Neural progenitor cell (in vitro differentiated cells): ENCODE measurements around the gene SYT4. TPM values are rescaled to one million over a fixed set of nuclear protein-coding genes. Genes with fewer than 3 reads are reported as not detected.

Experiments
- DNase-seq: peaks from one replicate; pipeline ENCODE4 v3.0.0-alpha.2; 2016; ENCODE audit warnings: low spot score
- H2AFZ ChIP-seq: fragments of 200-600 bp; sonication (generic); replicated peaks from 2 replicates; pipeline ENCODE4 v1.6.1; 2016; ENCODE audit warnings: antibody characterized with exemption
- H3F3A ChIP-seq: fragments of 200-600 bp; sonication (generic); 2 replicates; pipeline ENCODE4 v1.6.1; 2016; ENCODE audit warnings: antibody characterized with exemption, low read depth
- H3K27ac ChIP-seq: fragments of 200-600 bp; sonication (generic); 2 replicates; pipeline ENCODE4 v1.5.1; 2016; ENCODE audit warnings: mild to moderate bottlenecking
- H3K27me3 ChIP-seq: fragments of 200-600 bp; sonication (generic); 2 replicates; pipeline ENCODE4 v1.6.1; 2016; ENCODE audit warnings: mild to moderate bottlenecking, moderate library complexity
- H3K36me3 ChIP-seq: fragments of 200-600 bp; sonication (generic); 2 replicates; pipeline ENCODE4 v1.5.1; 2016
- H3K4me1 ChIP-seq: fragments of 200-600 bp; sonication (generic); 2 replicates; pipeline ENCODE4 v1.6.1; 2016; ENCODE audit warnings: mixed run types
- H3K4me2 ChIP-seq: fragments of 200-600 bp; sonication (generic); 2 replicates; pipeline ENCODE4 v1.6.1; 2016
- H3K4me3 ChIP-seq: fragments of 200-600 bp; sonication (generic); 2 replicates; pipeline ENCODE4 v1.5.1; 2016
- H3K79me2 ChIP-seq: fragments of 200-600 bp; sonication (generic); 2 replicates; pipeline ENCODE4 v1.6.1; 2016; ENCODE audit warnings: low read depth
- H3K9ac ChIP-seq: fragments of 200-600 bp; sonication (generic); 2 replicates; pipeline ENCODE4 v1.6.1; 2016
- H3K9me3 ChIP-seq: fragments of 200-600 bp; sonication (generic); 2 replicates; pipeline ENCODE4 v1.5.1; 2016; ENCODE audit warnings: low read depth
- H4K20me1 ChIP-seq: fragments of 200-600 bp; sonication (generic); 2 replicates; pipeline ENCODE4 v1.6.1; 2016; ENCODE audit warnings: low read depth
- H3K27ac Mint-ChIP-seq: 3 replicates; pipeline ENCODE4 v1.8.0; 2021; ENCODE audit warnings: mixed read lengths
- H3K27me3 Mint-ChIP-seq: 2 replicates; pipeline ENCODE4 v1.8.0; 2022; ENCODE audit warnings: low read depth, mild to moderate bottlenecking, inconsistent platforms, moderate library complexity, mixed read lengths; ENCODE audit not compliant: insufficient read depth
- H3K36me3 Mint-ChIP-seq: 3 replicates; pipeline ENCODE4 v1.8.0; 2021; ENCODE audit warnings: mixed read lengths
- H3K4me1 Mint-ChIP-seq: 3 replicates; pipeline ENCODE4 v1.8.0; 2021; ENCODE audit warnings: mixed read lengths
- H3K4me3 Mint-ChIP-seq: 3 replicates; pipeline ENCODE4 v1.8.0; 2021; ENCODE audit warnings: mild to moderate bottlenecking, moderate library complexity, mixed read lengths
- H3K9me3 Mint-ChIP-seq: 3 replicates; pipeline ENCODE4 v1.8.0; 2020; ENCODE audit warnings: mixed read lengths
- EZH2 ChIP-seq: fragments of 200-600 bp; sonication (generic); IDR thresholded peaks from 2 replicates; pipeline ENCODE4 v1.6.1; 2017; ENCODE audit warnings: antibody characterized with exemption, mild to moderate bottlenecking, moderate library complexity
- EZH2phosphoT487 ChIP-seq: fragments of 200-600 bp; sonication (generic); IDR thresholded peaks from 2 replicates; pipeline ENCODE4 v1.6.1; 2017; ENCODE audit warnings: antibody characterized with exemption
- total RNA-seq: library from RNA; depleted of rRNA; stranded (reverse); fragments of >200 nt; gene quantifications from 2 replicates; pipeline ENCODE4 v1.2.3, GENCODE V29; 2015; ENCODE audit warnings: low replicate concordance
- TF ChIP-seq, protein P1 (sequence below): fragments of 200-600 bp; sonication (generic); IDR thresholded peaks from 2 replicates; pipeline ENCODE4 v1.5.1; 2017; ENCODE audit warnings: antibody characterized with exemption, mild to moderate bottlenecking

The SYT4 gene
- 0.02 and 0.06 TPM in 2 replicates for total RNA-seq

DNA sequence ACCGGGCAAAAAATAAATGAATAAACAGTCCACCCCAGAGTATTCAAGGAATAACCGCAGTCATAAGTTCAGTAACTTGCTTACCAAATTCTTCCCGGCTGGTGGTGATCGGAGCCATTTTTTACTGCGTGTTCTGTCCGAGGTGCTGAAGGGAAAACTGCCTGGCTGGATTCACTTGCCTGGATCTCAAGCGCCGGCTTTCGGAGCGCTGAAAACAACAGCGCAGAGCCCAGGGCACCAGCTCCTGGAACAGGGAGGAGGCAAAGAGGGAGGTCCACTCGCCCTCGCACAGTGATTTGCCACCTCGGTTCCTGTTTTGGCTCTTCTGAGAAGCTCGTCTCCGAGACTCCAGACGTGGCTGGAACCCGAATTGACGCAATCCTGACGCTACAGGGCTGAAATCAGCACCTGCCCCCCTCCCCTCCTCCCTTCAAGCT, at the start of gene SYT4:
Gene SYT4 (minus strand): TSS at position 327 of the 437 bp plus-strand sequence. CDS start 209 bp downstream, at position 118.
- H4K20me1 ChIP-seq: no peaks in the 10 kb centered on the region
- H3K4me3 Mint-ChIP-seq: peak within 1 kb of the TSS; percentile 78
- H3K79me2 ChIP-seq: no peaks in the 10 kb centered on the region
- H3K4me1 Mint-ChIP-seq: peaks cover 30% of the 10 kb centered on the region
- H3K4me1 ChIP-seq: no peaks in the 10 kb centered on the region
- DNase-seq: peak; percentile 88
- no peaks in the 10 kb centered on the region for H3K27me3 ChIP-seq
- no peak within 1 kb of the TSS for H3K9ac ChIP-seq
- H3K36me3 Mint-ChIP-seq: no peaks in the 10 kb centered on the region
- no peaks in the 10 kb centered on the region for H3K9me3 ChIP-seq
- H3K9me3 Mint-ChIP-seq: no peaks in the 10 kb centered on the region
- H3K4me3 ChIP-seq: peak within 1 kb of the TSS; percentile 34
- peaks cover 4% of the 10 kb centered on the region for H3K27me3 Mint-ChIP-seq
- no peak within 1 kb of the TSS for H2AFZ ChIP-seq
- no peaks in the 10 kb centered on the region for H3K36me3 ChIP-seq
- TF ChIP-seq EZH2: peak; percentile 37
- TF ChIP-seq, protein P1, sequence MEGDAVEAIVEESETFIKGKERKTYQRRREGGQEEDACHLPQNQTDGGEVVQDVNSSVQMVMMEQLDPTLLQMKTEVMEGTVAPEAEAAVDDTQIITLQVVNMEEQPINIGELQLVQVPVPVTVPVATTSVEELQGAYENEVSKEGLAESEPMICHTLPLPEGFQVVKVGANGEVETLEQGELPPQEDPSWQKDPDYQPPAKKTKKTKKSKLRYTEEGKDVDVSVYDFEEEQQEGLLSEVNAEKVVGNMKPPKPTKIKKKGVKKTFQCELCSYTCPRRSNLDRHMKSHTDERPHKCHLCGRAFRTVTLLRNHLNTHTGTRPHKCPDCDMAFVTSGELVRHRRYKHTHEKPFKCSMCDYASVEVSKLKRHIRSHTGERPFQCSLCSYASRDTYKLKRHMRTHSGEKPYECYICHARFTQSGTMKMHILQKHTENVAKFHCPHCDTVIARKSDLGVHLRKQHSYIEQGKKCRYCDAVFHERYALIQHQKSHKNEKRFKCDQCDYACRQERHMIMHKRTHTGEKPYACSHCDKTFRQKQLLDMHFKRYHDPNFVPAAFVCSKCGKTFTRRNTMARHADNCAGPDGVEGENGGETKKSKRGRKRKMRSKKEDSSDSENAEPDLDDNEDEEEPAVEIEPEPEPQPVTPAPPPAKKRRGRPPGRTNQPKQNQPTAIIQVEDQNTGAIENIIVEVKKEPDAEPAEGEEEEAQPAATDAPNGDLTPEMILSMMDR: no peak
- no peak within 1 kb of the TSS for H3K27ac Mint-ChIP-seq
- peak within 1 kb of the TSS; percentile 73 for H3K4me2 ChIP-seq
- no peaks in the 10 kb centered on the region for H3F3A ChIP-seq
- no peak within 1 kb of the TSS for H3K27ac ChIP-seq

DNA sequence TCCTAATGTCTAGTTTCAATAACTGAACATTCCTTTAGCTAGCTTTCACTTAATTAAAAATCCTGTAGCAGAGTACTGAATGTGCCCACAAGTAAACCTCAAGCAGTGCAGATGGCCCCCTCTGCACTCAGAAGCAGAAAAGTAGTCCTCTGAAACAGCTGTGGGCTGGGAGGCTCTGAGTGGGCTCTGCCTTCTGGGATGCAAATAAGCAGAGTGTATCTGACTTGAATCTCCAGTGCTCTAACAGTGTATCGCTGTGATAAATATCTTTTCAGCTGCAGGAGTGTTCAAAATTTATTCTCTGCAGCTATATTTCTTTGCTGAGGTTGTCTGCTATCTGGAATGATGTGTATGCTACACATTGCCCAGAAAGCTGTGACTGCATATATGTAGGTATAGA, 44.8 kb upstream of the SYT4 start:
- no peaks in the 10 kb centered on the region for H3K36me3 ChIP-seq
- H3K4me1 Mint-ChIP-seq: no peaks in the 10 kb centered on the region
- H3K4me1 ChIP-seq: no peaks in the 10 kb centered on the region
- no peak overlapping the region for H3K4me3 ChIP-seq
- H3K9ac ChIP-seq: no peak overlapping the region
- no peaks in the 10 kb centered on the region for H3K27me3 ChIP-seq
- no peak overlapping the region for H3K4me3 Mint-ChIP-seq
- no peaks in the 10 kb centered on the region for H3K9me3 Mint-ChIP-seq
- no peaks in the 10 kb centered on the region for H3K79me2 ChIP-seq
- H3K27me3 Mint-ChIP-seq: no peaks in the 10 kb centered on the region
- H3K27ac Mint-ChIP-seq: no peak overlapping the region
- DNase-seq: no peak
- H4K20me1 ChIP-seq: no peaks in the 10 kb centered on the region
- H3K27ac ChIP-seq: no peak overlapping the region
- H3K36me3 Mint-ChIP-seq: no peaks in the 10 kb centered on the region
- no peak for TF ChIP-seq EZH2phosphoT487
- TF ChIP-seq, protein P1: no peak
- TF ChIP-seq EZH2: no peak
- H2AFZ ChIP-seq: no peak overlapping the region
- no peaks in the 10 kb centered on the region for H3K9me3 ChIP-seq
- H3K4me2 ChIP-seq: no peak overlapping the region
- no peaks in the 10 kb centered on the region for H3F3A ChIP-seq

GRCh38 chr18:43314941-43315340, 37.7 kb upstream of the SYT4 start:
- Histone ChIP-seq H3F3A (no peaks in the 10 kb centered on the region), H3K4me1 (no peaks in the 10 kb centered on the region), H3K27me3 (no peaks in the 10 kb centered on the region), H3K9me3 (no peaks in the 10 kb centered on the region), H3K27ac (no peak overlapping the region), H4K20me1 (no peaks in the 10 kb centered on the region), H3K4me3 (no peak overlapping the region), H2AFZ (no peak overlapping the region), H3K36me3 (no peaks in the 10 kb centered on the region), H3K4me2 (no peak overlapping the region), H3K79me2 (no peaks in the 10 kb centered on the region), H3K9ac (no peak overlapping the region)
- Mint-ChIP-seq H3K27ac (no peak overlapping the region), H3K4me1 (no peaks in the 10 kb centered on the region), H3K4me3 (no peak overlapping the region), H3K27me3 (no peaks in the 10 kb centered on the region), H3K9me3 (no peaks in the 10 kb centered on the region), H3K36me3 (no peaks in the 10 kb centered on the region)
- no peak for TF ChIP-seq EZH2
- TF ChIP-seq EZH2phosphoT487: no peak
- no peak for DNase-seq

DNA sequence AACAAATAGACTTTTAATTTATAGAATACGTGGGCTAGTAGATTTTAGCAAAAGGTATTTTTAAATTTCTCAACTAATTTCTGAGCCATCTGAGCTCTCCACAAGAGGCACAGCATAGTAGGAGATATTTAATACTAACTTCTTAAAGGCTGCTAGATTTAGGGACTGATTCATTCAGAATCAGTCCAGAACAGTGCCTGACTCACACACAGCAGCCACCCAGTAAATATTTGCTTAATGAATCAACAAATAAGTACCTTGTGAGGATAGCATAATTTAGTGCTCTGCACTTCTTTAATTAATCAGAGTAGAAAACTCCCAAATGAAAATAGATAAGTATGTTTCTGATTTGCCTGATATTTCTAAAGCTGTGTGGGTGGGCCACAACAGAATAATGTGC, 35.6 kb upstream of the SYT4 start:
- no peaks in the 10 kb centered on the region for H3K4me1 ChIP-seq
- Mint-ChIP-seq H3K9me3 (no peaks in the 10 kb centered on the region), H3K4me3 (no peak overlapping the region), H3K27ac (no peak overlapping the region), H3K27me3 (no peaks in the 10 kb centered on the region), H3K4me1 (no peaks in the 10 kb centered on the region), H3K36me3 (no peaks in the 10 kb centered on the region)
- no peaks in the 10 kb centered on the region for H3K27me3 ChIP-seq
- DNase-seq: no peak
- TF ChIP-seq EZH2: no peak
- TF ChIP-seq, protein P1: no peak
- TF ChIP-seq EZH2phosphoT487: no peak
- no peaks in the 10 kb centered on the region for H3K9me3 ChIP-seq
- no peaks in the 10 kb centered on the region for H3F3A ChIP-seq
- H3K36me3 ChIP-seq: no peaks in the 10 kb centered on the region
- H2AFZ ChIP-seq: no peak overlapping the region
- no peak overlapping the region for H3K27ac ChIP-seq
- no peak overlapping the region for H3K9ac ChIP-seq
- no peaks in the 10 kb centered on the region for H4K20me1 ChIP-seq
- no peak overlapping the region for H3K4me3 ChIP-seq
- no peak overlapping the region for H3K4me2 ChIP-seq
- no peaks in the 10 kb centered on the region for H3K79me2 ChIP-seq
